HCT116 (cell line): ENCODE results near the gene HES5.

Source experiments
- TF ChIP-seq, protein P1 (sequence below), 3 experiments: fragments of 200-600 bp in 1 of 3; sonication (generic) in 1 of 3; IDR thresholded peaks in 2 of 3; conservative IDR thresholded peaks in 1 of 3; 2 replicates each; pipeline ENCODE4 v1.5.1; 2012 to 2017; ENCODE audit warnings: low read depth in 2 of 3, low read length in 2 of 3, antibody characterized with exemption in 1 of 3, borderline replicate concordance in 1 of 3, control low read depth in 1 of 3, mild to moderate bottlenecking in 1 of 3, mixed read lengths in 1 of 3, mixed run types in 1 of 3, moderate library complexity in 1 of 3; ENCODE audit not compliant: insufficient read depth in 1 of 3
- TF ChIP-seq, protein P2 (sequence below): IDR thresholded peaks from 2 replicates; pipeline ENCODE4 v1.6.1; 2011; ENCODE audit warnings: mild to moderate bottlenecking, low read length, moderate library complexity; ENCODE audit not compliant: insufficient replicate concordance; ENCODE audit errors: extremely low read depth

DNA sequence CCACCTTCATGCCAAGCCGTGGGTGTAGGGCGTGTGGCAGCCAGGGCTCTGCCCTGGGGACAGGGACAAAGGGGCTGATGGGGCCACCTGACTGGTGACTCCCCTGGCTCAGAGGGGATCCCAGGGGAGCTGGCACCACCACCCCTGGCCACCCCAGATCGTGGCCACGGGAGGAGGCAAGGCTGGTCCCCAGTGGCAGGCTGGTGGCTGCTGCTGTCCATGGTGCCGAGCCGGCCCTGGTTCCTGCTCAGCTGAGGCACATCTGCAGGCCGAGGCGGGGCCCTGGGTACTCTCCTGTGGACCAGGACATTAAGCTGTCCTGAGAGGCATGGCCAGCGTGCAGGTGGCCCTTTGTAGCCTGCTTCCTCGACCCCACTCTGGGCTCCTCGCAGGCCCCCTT, 47.5 kb downstream of the HES5 start:
- TF ChIP-seq, protein P1, sequence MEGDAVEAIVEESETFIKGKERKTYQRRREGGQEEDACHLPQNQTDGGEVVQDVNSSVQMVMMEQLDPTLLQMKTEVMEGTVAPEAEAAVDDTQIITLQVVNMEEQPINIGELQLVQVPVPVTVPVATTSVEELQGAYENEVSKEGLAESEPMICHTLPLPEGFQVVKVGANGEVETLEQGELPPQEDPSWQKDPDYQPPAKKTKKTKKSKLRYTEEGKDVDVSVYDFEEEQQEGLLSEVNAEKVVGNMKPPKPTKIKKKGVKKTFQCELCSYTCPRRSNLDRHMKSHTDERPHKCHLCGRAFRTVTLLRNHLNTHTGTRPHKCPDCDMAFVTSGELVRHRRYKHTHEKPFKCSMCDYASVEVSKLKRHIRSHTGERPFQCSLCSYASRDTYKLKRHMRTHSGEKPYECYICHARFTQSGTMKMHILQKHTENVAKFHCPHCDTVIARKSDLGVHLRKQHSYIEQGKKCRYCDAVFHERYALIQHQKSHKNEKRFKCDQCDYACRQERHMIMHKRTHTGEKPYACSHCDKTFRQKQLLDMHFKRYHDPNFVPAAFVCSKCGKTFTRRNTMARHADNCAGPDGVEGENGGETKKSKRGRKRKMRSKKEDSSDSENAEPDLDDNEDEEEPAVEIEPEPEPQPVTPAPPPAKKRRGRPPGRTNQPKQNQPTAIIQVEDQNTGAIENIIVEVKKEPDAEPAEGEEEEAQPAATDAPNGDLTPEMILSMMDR (IDR thresholded peaks at IDR 0.05 in 2 of 3, conservative IDR thresholded peaks at IDR 0.05 in 1 of 3; ENCODE audit: borderline replicate concordance in 1 of 3, insufficient read depth in 1 of 3, low read depth in 2 of 3, low read length in 2 of 3) = no peak
- TF ChIP-seq, protein P2, sequence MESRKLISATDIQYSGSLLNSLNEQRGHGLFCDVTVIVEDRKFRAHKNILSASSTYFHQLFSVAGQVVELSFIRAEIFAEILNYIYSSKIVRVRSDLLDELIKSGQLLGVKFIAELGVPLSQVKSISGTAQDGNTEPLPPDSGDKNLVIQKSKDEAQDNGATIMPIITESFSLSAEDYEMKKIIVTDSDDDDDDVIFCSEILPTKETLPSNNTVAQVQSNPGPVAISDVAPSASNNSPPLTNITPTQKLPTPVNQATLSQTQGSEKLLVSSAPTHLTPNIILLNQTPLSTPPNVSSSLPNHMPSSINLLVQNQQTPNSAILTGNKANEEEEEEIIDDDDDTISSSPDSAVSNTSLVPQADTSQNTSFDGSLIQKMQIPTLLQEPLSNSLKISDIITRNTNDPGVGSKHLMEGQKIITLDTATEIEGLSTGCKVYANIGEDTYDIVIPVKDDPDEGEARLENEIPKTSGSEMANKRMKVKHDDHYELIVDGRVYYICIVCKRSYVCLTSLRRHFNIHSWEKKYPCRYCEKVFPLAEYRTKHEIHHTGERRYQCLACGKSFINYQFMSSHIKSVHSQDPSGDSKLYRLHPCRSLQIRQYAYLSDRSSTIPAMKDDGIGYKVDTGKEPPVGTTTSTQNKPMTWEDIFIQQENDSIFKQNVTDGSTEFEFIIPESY = no peak
